Keratinocyte (primary cell): ENCODE results near the gene CYP4F3. TPM values are rescaled to one million over a fixed set of nuclear protein-coding genes. Genes with fewer than 3 reads are reported as not detected.
"Not testable (repeated sequence)": the region's sequence is repeated elsewhere in the genome, so short reads cannot be mapped to it uniquely, and the experiment has no call there.

Experiments
- DNase-seq: peaks from one replicate; pipeline ENCODE4 v3.0.0-alpha.2; 2011; ENCODE audit warnings: low read depth, missing footprints, low spot score
- FAIRE-seq: peaks from 2 replicates; lab custom pipeline; 2011; peaks lifted over from hg19 to GRCh38; lab: Jason Lieb, UNC
- H2AFZ ChIP-seq: 2 replicates; pipeline ENCODE4 v1.6.0; 2012; ENCODE audit warnings: low read length, control low read depth, inconsistent platforms; ENCODE audit not compliant: control insufficient read depth
- H3K27ac ChIP-seq: 2 replicates; pipeline ENCODE4 v1.5.1; 2011; ENCODE audit warnings: low read length; ENCODE audit not compliant: control insufficient read depth, insufficient read depth
- H3K27me3 ChIP-seq: 3 replicates; pipeline ENCODE4 v1.6.0; 2011; ENCODE audit warnings: low read length; ENCODE audit not compliant: control insufficient read depth, insufficient read depth; ENCODE audit errors: extremely low read depth
- H3K36me3 ChIP-seq, 2 experiments: 2 replicates in 1 of 2; 3 replicates in 1 of 2; pipeline ENCODE4 v1.5.1; 2011; ENCODE audit warnings: low read length in 2 of 2, mild to moderate bottlenecking in 1 of 2; ENCODE audit not compliant: control insufficient read depth in 2 of 2, insufficient read depth in 2 of 2; ENCODE audit errors: extremely low read depth in 1 of 2
- H3K4me1 ChIP-seq: 3 replicates; pipeline ENCODE4 v1.5.1; 2011; ENCODE audit warnings: low read length; ENCODE audit not compliant: control insufficient read depth, insufficient read depth; ENCODE audit errors: extremely low read depth
- H3K4me2 ChIP-seq: 3 replicates; pipeline ENCODE4 v1.6.0; 2011; ENCODE audit warnings: low read depth, low read length; ENCODE audit not compliant: control insufficient read depth, insufficient read depth; ENCODE audit errors: extremely low read depth
- H3K4me3 ChIP-seq, 3 experiments: fragments of 200-600 bp in 1 of 3; sonication (generic) in 1 of 3; 2 replicates in 2 of 3; 3 replicates in 1 of 3; pipeline ENCODE4 v1.5.1; 2011 to 2016; ENCODE audit warnings: low read length in 3 of 3, mild to moderate bottlenecking in 3 of 3, control low read depth in 2 of 3, inconsistent platforms in 1 of 3, low read depth in 1 of 3, mixed read lengths in 1 of 3, mixed run types in 1 of 3, moderate library complexity in 1 of 3; ENCODE audit not compliant: control insufficient read depth in 2 of 3, insufficient read depth in 2 of 3; ENCODE audit errors: extremely low read depth in 1 of 3
- H3K79me2 ChIP-seq: 2 replicates; pipeline ENCODE4 v1.6.0; 2012; ENCODE audit warnings: low read length; ENCODE audit not compliant: control insufficient read depth, insufficient read depth
- H3K9ac ChIP-seq: 3 replicates; pipeline ENCODE4 v1.6.0; 2011; ENCODE audit warnings: low read length; ENCODE audit not compliant: control insufficient read depth, insufficient read depth; ENCODE audit errors: extremely low read depth
- H3K9me1 ChIP-seq: 3 replicates; pipeline ENCODE4 v1.6.0; 2011; ENCODE audit warnings: low read length; ENCODE audit not compliant: control insufficient read depth, insufficient read depth; ENCODE audit errors: extremely low read depth
- H3K9me3 ChIP-seq: 2 replicates; pipeline ENCODE4 v1.5.1; 2012; ENCODE audit warnings: low read depth, low read length; ENCODE audit not compliant: control insufficient read depth
- H4K20me1 ChIP-seq: 3 replicates; pipeline ENCODE4 v1.6.0; 2011; ENCODE audit warnings: low read length; ENCODE audit not compliant: control insufficient read depth, insufficient read depth; ENCODE audit errors: extremely low read depth
- CTCF ChIP-seq, 3 experiments: IDR thresholded peaks in 1 of 3; conservative IDR thresholded peaks in 1 of 3; optimal IDR thresholded peaks in 1 of 3; 2 replicates in 2 of 3; 3 replicates in 1 of 3; pipeline versions ENCODE3 to v1.5.1; 2011; ENCODE audit warnings: low read length in 3 of 3, mild to moderate bottlenecking in 3 of 3, moderate library complexity in 2 of 3, control low read depth in 1 of 3, inconsistent platforms in 1 of 3; ENCODE audit not compliant: insufficient read depth in 2 of 3; ENCODE audit errors: extremely low read depth in 1 of 3
- EZH2 ChIP-seq: IDR thresholded peaks from one replicate; pipeline ENCODE4 v1.6.1; 2012; ENCODE audit warnings: inconsistent platforms, mild to moderate bottlenecking, low read length, moderate library complexity
- dilution Hi-C: fragments of 300-500 bp; cut with MboI; formaldehyde crosslinking; loops from one replicate; pipeline ENCODE4 v1.7.0; 2020; ENCODE audit warnings: low sequenced_read_pairs; ENCODE audit not compliant: extremely low pct_ligation_motif_present
- polyA plus RNA-seq, 5 experiments: library from polyadenylated mRNA; depleted of rRNA in 3 of 5; stranded (reverse) in 3 of 5; stranded (forward) in 1 of 5; unstranded in 1 of 5; fragments of >200 nt; gene quantifications; 1 replicate in 1 of 5; 2 replicates in 3 of 5; 3 replicates in 1 of 5; pipeline versions ENCODE4 v1.2.1 to v1.2.3, GENCODE V29; 2011 to 2012; ENCODE audit warnings: missing spikeins in 2 of 5, low read depth in 1 of 5, low replicate concordance in 1 of 5

CYP4F3 gene
- polyA plus RNA-seq, 1 donor (not counting 4 experiments of a cell fraction or from before 2014, with no cell fraction given): 0.76 TPM

GRCh38 chr19:15644816-15645215, 4.1 kb downstream of the CYP4F3 start:
- FAIRE-seq: no peak
- Histone ChIP-seq H3K9ac (no peak overlapping the region), H2AFZ (no peak overlapping the region), H3K4me3 (no peak overlapping the region), H3K36me3 (no peaks in the 10 kb centered on the region), H4K20me1 (no peaks in the 10 kb centered on the region), H3K9me3 (no peaks in the 10 kb centered on the region), H3K4me1 (no peaks in the 10 kb centered on the region), H3K27me3 (no peaks in the 10 kb centered on the region), H3K9me1 (no peaks in the 10 kb centered on the region), H3K27ac (no peak overlapping the region), H3K79me2 (no peaks in the 10 kb centered on the region), H3K4me2 (no peak overlapping the region)
- TF ChIP-seq EZH2: no peak
- no peak for TF ChIP-seq CTCF (optimal IDR thresholded peaks at IDR 0.05 in 1 of 3, IDR thresholded peaks at IDR 0.05 in 1 of 3, conservative IDR thresholded peaks at IDR 0.05 in 1 of 3; ENCODE audit: extremely low read depth in 1 of 3, insufficient read depth in 2 of 3, low read length in 3 of 3)
- dilution Hi-C loops: no loop called here
- DNase-seq: no peak

GRCh38 chr19:15649526-15649925, 8.8 kb downstream of the CYP4F3 start:
- no peak overlapping the region for H2AFZ ChIP-seq
- H3K9ac ChIP-seq: no peak overlapping the region
- no peaks in the 10 kb centered on the region for H3K9me1 ChIP-seq
- H3K4me3 ChIP-seq: no peak overlapping the region
- H4K20me1 ChIP-seq: no peaks in the 10 kb centered on the region
- DNase-seq (no peak), FAIRE-seq (no peak)
- TF ChIP-seq CTCF (optimal IDR thresholded peaks at IDR 0.05 in 1 of 3, IDR thresholded peaks at IDR 0.05 in 1 of 3, conservative IDR thresholded peaks at IDR 0.05 in 1 of 3; ENCODE audit: extremely low read depth in 1 of 3, insufficient read depth in 2 of 3, low read length in 3 of 3) (no peak), EZH2 (no peak)
- H3K4me1 ChIP-seq: no peaks in the 10 kb centered on the region
- H3K9me3 ChIP-seq: no peaks in the 10 kb centered on the region
- H3K4me2 ChIP-seq: no peak overlapping the region
- no peak overlapping the region for H3K27ac ChIP-seq
- H3K27me3 ChIP-seq: no peaks in the 10 kb centered on the region
- H3K79me2 ChIP-seq: no peaks in the 10 kb centered on the region
- H3K36me3 ChIP-seq: no peaks in the 10 kb centered on the region
- dilution Hi-C loops: no loop called here

GRCh38 chr19:15650123-15650522, 9.4 kb downstream of the CYP4F3 start:
- FAIRE-seq, H2AFZ ChIP-seq, H3K27ac ChIP-seq, H3K4me3 ChIP-seq, H3K36me3 ChIP-seq, H3K27me3 ChIP-seq, dilution Hi-C loops, H4K20me1 ChIP-seq, H3K9me1 ChIP-seq, DNase-seq, H3K79me2 ChIP-seq, H3K9me3 ChIP-seq, H3K4me1 ChIP-seq, H3K4me2 ChIP-seq, H3K9ac ChIP-seq: not testable (repeated sequence)
